HG02610 (cell line): ENCODE data around the gene P2RX2.

ENCODE experiments used
- ATAC-seq: cut with Tn5 transposase; IDR thresholded peaks from one replicate; pipeline ENCODE4 v1.9.1; 2021; ENCODE audit warnings: mild to moderate bottlenecking, moderate library complexity; ENCODE audit not compliant: unreplicated experiment

Gene P2RX2

DNA sequence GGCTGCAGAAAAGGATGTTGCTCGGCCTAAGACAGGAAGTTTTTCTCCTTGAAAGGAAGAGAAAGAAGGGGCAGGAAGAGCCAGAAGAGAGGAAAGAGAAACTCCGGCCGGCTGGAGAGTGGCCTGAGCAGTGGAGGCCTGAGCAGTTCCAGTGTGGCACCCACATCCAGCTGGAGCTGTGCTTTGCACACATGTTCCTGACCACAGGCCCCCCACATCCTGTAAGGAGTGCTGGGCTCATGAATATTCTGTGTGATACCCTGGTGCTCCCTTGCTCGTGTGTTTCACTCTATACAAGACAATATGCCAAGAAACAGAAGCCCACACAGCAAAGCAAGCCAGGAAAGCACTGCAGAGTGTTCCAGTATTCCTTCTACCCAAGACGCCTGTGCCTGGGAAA, 41.5 kb downstream of the P2RX2 start:
- ATAC-seq: no peak

DNA sequence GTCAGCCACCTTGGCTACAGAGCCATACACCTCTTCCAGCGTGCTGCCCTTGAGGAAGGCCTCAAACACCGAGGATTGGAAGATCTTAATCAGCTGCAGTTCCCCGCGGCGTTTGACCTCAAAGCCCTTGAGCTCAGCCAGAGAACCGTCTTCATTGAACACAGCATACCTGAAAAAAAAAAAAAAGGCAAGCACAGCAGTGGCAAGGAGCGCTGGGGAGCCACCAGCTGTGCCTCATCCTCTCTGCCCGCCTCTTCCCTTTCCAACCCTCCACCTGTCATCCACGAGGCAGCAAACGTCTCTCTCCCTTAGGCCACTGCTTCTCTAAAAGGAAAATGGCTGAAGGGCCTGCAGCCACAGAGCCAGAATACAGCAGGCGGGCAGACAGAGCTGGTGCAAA, 42.4 kb downstream of the P2RX2 start:
- ATAC-seq: no peak

DNA sequence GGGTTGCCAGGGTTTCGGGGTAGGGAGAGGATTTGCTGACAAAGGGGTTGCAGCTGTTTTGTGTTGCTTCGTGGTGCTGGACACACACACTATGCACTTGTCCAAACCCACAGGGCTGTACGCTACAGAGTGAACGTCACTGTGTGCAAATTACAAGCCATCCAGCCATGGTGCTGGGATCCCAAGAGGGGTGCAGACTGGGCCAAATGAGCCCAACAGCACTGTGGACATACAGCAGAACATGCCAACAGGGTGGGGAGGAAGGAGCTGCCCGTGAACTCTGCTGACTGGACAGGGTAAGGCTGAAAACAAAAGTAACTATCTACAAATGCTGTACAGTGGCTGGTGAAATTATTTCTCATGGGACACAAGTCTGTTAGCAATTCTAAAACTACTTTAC, 43.4 kb downstream of the P2RX2 start:
- ATAC-seq: no peak

DNA sequence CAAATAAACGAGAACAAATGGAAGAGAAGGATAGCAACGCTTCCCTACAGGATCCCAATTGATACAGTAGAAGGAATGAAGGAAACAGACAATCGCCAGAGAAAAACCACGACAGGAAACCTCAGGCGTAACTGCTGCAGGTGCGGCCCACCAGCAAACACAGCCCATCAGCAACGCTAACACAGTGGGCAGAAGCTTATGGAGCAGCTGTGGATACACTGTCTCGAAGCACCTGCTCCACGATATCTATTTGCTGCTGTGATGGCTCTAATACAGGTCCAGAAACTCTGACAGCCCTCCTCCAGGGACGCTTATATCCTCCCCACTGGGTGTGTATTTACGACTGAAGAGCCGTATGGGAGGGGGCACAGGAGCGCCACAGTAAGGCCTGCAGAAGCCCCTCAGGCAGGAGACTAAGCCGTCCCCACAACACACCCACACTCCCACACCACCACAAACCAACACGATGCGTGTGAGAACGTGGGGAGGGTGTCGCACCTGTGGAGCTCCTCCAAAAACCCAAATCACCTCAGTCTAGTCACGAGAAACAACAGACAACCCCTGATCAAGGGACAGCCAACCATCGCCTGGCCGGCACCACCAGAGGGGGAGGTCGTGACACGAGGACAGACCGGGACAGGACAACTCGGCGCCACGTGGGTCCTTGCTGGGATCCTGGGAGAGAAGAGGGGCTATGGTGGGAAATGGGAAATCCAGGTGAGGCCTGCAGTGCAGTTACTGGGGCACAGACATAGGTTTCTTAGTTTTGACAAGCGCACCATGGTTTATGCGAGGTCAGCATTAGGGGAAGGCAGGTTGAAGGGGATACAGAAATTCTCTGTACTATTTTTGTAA, 44.6 kb downstream of the P2RX2 start:
- ATAC-seq: no peak

DNA sequence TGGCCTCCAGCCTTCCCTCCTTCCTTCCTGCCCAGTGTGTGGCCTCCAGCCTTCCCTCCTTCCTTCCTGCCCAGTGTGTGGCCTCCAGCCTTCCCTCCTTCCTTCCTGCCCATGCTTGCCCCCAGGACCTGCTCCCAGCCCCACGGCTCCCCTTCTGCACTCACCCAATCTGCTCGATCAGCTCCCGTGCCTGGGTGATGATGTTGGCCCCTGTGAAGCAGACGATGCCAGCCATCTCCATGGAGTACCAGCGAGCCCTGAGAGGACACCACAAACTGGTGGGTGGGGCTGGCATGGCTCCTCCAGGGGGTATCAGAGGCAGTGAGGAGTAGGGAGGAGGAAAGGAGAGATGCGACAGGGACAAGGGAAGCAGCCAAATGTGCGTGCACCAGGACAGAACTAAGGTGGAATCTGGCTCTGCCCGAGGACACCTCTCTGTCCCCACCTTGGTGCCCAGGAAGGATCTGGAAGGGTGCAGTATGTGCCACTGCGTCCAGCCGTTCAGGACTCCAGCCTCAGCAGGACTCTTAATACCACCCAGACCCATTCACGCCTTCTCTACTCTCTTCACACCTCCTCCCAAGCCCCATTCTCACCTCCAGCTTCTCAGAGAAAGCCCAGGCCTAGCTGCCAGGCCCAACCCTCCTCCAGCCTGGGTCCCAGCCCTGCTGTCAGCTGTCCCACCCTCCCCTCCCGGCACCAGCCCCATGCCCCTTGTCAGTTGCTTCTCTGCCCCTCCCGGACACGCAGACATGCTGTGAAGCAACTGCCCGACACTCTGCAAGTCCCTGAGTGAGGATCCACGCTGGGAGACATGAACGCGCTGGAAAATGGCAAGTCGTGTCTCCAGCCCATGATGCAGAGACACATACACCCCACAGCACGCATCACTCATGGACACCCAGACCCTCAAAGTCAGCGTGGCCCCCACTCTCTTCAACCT, 45.9 kb downstream of the P2RX2 start:
- no peak for ATAC-seq

DNA sequence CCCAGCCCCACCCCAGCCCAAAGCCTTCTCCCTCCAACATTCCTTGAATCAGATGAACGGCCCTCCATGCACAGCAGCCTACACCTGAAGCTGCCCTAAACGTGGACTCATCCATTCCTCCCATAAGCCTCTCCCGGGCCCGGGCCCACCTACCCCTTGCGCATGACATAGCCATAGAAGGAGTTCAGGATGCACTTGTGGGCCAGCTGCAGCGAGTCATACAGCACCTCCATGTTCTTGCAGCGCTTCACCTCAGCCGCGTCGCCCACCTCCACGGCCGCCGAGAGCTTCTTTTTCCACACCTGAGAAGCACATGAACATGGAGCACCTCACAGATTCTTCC, 46.5 kb downstream of the P2RX2 start:
- ATAC-seq: no peak

DNA sequence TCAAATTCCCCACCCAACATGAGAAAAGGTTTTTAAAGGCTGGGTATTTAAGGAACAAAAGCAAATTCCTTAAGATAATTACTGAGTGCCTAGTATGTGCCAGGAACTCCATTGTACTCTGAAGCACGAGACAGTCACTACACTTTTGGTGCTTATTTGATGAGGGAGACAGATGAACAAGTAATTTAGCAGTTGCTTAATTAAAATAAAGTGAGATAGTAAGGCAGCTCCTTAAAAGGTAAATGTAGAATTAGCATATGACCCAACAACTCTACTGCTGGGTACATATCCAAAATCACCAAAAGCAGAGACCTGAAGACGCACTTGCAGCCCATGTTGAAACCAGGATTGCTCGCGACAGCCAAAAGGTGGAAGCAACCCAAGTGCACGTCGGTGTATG, 47.2 kb downstream of the P2RX2 start:
- no peak for ATAC-seq

DNA sequence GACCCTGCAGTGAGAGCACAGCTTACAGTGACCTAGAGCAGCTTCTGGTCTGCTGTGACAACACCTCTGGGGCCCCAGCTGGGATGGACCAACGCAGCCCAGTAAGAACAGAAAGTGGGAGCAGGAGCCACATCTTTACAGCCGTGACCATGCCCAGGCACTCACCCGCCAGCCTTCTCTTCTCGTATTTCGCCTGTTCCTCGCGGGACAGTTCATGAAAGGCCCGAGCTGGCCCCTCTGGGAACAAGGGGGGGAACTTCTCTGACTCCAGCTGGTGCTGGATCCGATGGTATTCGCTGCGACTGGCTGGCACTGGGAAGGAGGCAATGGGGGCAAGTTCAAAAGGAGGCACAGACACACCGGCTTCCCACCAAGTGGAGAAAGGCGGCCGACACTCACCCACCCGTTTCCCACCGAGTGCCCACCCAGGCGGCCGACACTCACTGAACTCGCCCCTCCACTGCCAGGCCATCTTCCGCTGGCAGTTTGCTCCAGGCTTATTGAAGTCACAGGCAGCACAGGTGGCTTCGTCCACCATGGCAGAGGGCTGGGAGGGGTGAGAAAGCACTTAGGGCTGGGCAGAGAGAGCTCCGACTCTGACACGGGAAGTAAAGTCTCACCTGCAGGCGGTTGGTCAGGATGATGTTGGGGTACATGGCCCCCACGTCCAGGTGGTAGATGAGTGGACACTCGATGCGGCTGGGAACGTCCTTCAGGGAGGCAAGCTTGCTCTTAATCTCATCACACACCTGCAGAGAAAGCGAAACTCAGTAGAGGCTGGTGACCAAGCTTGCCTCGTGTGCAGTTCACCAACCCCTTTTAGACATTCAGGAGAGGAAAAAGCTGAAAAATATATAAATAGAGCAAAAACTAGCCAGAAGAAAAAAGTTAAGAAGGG, 49.9 kb downstream of the P2RX2 start:
- no peak for ATAC-seq

DNA sequence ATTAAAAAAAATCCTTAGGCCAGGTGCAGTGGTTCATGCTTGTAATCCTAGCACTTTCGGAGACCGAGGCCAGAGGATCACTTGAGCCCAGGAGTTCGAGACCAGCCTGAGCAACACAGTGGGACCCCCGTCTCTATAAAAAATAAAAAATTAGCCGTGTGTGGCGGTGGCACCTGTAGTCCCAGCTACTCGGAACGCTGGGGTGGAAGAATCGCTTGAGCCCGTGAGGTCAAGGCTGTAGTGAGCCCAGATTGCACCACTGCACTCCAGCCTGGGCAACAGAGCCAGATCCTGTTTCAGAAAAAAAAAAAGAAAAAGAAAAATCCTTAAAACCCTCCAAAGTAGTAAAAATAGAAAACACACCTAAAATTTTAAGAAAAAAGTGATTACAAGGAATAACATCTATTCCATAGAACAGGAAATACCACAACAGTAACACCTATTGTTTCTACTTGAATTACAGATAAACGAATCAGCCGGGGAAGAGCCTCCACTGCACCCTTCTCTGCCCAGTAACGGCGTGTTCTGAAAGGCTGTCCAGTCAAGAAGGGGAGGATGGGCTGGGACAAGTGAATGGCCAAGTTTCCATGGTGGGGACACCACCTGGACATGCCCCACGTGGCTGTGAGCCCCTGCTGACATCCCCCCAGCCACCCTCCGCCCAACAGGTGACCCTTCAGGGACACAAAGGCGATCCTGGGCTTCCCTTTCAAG, 50.7 kb downstream of the P2RX2 start:
- no peak for ATAC-seq
